ENCODE measurements around the gene HSPA12B. TPM values are rescaled to one million over a fixed set of nuclear protein-coding genes. Genes with fewer than 3 reads are reported as not detected.

The HSPA12B gene
- total and polyA plus RNA-seq, 2 of the 13 experiments (the other 11 are each of a cell fraction or from before 2014, with no cell fraction given): 0.01 TPM; not detected in 1

- TF ChIP-seq NFAT5 (CRISPR knock-in tag; IDR thresholded peaks at IDR 0.05) (peak; percentile 72; the same call in 1 of the 2 replicates), ZNF350 (CRISPR knock-in tag; IDR thresholded peaks at IDR 0.05; ENCODE audit: borderline replicate concordance, low read depth) (peak; percentile 82), ZNF558 (CRISPR knock-in tag; IDR thresholded peaks at IDR 0.05; ENCODE audit: borderline replicate concordance) (peak; percentile 94; the same call in 1 of the 2 replicates), ZNF414 (CRISPR knock-in tag; IDR thresholded peaks at IDR 0.05) (peak; percentile 97), SMARCE1 (IDR thresholded peaks at IDR 0.05; ENCODE audit: borderline replicate concordance) (no peak), ZNF335 (CRISPR knock-in tag; IDR thresholded peaks at IDR 0.05) (0 out of 2 replicates have a peak, but pooled peaks have one; percentile 21), HES4 (CRISPR knock-in tag; IDR thresholded peaks at IDR 0.05; ENCODE audit: borderline replicate concordance) (peak; percentile 92; the same call in 1 of the 2 replicates), SIN3A (IDR thresholded peaks at IDR 0.05; ENCODE audit: borderline replicate concordance, low read depth, low read length) (peak; percentile 36; the same call in 1 of the 2 replicates), ZSCAN25 (CRISPR knock-in tag; IDR thresholded peaks at IDR 0.05) (peak; percentile 60; the same call in 1 of the 2 replicates), MXD1 (CRISPR knock-in tag; IDR thresholded peaks at IDR 0.05) (peak; percentile 97), THAP9 (CRISPR knock-in tag; IDR thresholded peaks at IDR 0.05; ENCODE audit: borderline replicate concordance) (peak; percentile 88; the same call in 1 of the 2 replicates), SKI (IDR thresholded peaks at IDR 0.05; ENCODE audit: partially characterized antibody) (peak; percentile 54), DNMT3B (CRISPR knock-in tag; conservative IDR thresholded peaks at IDR 0.05) (no peak), MLXIP (CRISPR knock-in tag; IDR thresholded peaks at IDR 0.05; ENCODE audit: borderline replicate concordance) (no peak; the same call in 1 of the 2 replicates)
Observed at GRCh38 chr20:3767427-3768341, 35.2 kb downstream of the HSPA12B start, which contains the start of gene ADISSP (continued).

Data from HepG2 (cell line).